A673 (cell line): ENCODE data around the gene PPFIBP1.
"Not testable (repeated sequence)": the region's sequence is repeated elsewhere in the genome, so short reads cannot be mapped to it uniquely, and the experiment has no call there.

Source experiments
- CTCF ChIP-seq: fragments of 300-800, 200-600 bp; sonication (generic); conservative IDR thresholded peaks from 2 replicates; pipeline ENCODE4 v1.5.1; 2017; ENCODE audit warnings: low read depth, mild to moderate bottlenecking, antibody characterized with exemption, low read length, moderate library complexity, mixed read lengths
- EZH2 ChIP-seq: fragments of 200-600 bp; sonication (generic); IDR thresholded peaks from 2 replicates; pipeline ENCODE4 v1.6.1; 2017; ENCODE audit warnings: borderline replicate concordance, low read depth, mild to moderate bottlenecking, mixed read lengths, antibody characterized with exemption, low read length; ENCODE audit not compliant: poor library complexity, severe bottlenecking

- not testable (repeated sequence) for TF ChIP-seq CTCF, EZH2
Measured at GRCh38 chr12:27734321-27734720, 210.3 kb downstream of the PPFIBP1 start.
